ENCODE measurements around the gene MRI1. TPM values are rescaled to one million over a fixed set of nuclear protein-coding genes. Genes with fewer than 3 reads are reported as not detected.
A peak's percentile ranks its signal among the peaks of the same experiment; 100 is the strongest.

MRI1 gene
- total RNA-seq, 2 experiments from 2014 or later, result 35.9 to 39.9 TPM

DNA sequence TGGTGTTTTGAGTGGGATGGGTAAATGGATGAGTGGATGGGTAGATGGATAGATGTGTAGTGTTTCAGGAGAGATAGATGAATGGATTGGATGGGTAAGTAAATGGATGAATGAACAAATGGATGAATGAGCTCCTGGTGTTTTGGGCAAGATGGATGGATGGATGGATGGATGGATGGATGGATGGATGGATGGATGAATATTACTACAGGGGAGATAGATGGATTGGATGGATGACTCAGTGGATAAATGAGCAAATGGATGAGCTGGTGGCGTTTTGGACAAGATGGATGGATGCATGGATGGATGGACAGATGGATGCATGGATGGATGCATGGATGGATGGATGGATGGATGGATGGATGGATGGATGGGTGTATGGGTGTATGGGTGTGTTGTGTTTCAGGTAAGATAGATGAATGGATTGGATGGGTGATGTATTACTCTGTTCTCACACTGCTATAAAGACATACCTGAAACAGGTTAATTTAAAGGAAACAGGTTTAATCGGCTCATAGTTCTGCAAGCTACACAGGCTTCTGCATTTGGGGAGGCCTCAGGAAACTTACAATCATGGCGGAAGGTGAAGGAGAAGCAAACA lies 43.2 kb downstream of the MRI1 start:
- Mint-ChIP-seq H3K36me3 (ENCODE audit: low read depth) (peaks cover 6% of the 10 kb centered on the region), H3K9me3 (ENCODE audit: low read depth) (no peaks in the 10 kb centered on the region), H3K4me1 (no peaks in the 10 kb centered on the region), H3K27ac (no peak overlapping the region), H3K27me3 (no peaks in the 10 kb centered on the region), H3K4me3 (no peak overlapping the region)
- intact Hi-C loops (cut with DNase I, micrococcal nuclease), result no loop called here
- ChIA-PET CTCF (interaction anchor here (0.8 kb wide), 1 partner anchor 10 kb away, joined by 7 read pairs; no protein-coding TSS in a partner anchor), POLR2A (no interaction called here)
- ATAC-seq (no peak), DNase-seq (no peak)

DNA sequence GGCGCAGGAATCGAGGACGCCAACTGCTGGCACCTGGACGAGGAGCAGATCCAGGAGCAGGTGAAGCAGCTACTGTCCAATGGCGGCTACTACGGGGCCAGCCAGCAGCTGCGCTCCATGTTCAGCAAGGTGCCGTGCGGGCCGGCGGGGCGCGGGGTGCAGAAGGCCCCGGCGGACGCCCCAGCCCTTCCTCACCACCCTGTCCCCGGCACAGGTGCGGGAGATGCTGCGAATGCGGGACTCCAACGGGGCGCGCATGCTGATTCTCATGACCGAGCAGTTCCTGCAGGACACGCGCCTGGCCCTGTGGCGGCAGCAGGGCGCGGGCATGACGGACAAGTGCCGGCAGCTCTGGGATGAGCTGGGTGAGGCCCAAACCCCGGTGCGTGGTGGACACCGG lies 44.5 kb downstream of the MRI1 start:
- H3K27me3 Mint-ChIP-seq, result no peaks in the 10 kb centered on the region
- ChIA-PET POLR2A (no interaction called here), CTCF (interaction anchor here (0.6 to 0.8 kb wide), 2 partner anchors 250 to 698 kb away, joined by 4 to 5 read pairs; no protein-coding TSS in a partner anchor)
- peaks cover 10% of the 10 kb centered on the region for H3K36me3 Mint-ChIP-seq (ENCODE audit: low read depth)
- no peaks in the 10 kb centered on the region for H3K9me3 Mint-ChIP-seq (ENCODE audit: low read depth)
- no peak for DNase-seq
- H3K4me3 Mint-ChIP-seq, result no peak overlapping the region
- no peak for ATAC-seq
- intact Hi-C loops (cut with DNase I, micrococcal nuclease), result no loop called here
- H3K27ac Mint-ChIP-seq, result no peak overlapping the region
- no peaks in the 10 kb centered on the region for H3K4me1 Mint-ChIP-seq

DNA sequence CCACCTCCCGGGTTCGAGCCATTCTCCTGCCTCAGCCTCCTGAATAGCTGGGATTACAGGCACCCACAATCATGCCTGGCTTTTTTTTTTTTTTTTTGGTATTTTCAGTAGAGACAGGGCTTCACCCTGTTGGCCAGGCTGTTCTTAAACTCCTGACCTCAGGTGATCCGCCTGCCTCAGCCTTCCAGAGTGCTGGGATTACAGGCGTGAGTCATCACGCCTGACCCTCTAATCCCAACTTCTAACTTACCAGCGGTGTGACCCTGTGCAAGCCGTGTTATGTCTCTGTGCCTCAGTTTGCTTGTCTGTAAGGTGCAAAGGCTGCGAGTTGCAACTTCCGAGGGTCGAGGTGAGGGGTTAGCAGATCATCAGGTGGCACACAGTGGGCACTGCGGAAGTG lies 48.2 kb downstream of the MRI1 start:
- ChIA-PET CTCF (no interaction called here), POLR2A (no interaction called here)

DNA sequence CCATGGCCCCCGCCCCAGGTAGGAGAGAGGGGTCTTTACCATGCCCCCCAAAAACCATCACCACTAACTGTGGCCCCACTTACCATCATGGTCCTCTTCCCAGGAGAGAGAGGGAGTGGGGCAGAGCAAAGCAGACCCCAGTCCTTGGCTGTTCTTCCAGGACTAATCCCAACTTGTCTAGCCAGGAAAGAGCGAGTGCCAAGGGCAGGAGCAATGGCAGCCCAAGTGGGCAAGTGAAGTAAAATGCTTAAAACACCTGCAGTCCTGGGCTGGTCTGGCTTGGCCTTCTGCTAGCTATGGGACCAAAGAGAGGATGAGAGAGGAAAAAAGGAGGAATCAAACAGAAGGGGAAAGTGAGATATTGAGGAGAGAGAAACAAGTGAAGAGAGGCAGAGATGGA lies 48.8 kb downstream of the MRI1 start:
- ATAC-seq, result no peak
- no peak overlapping the region for H3K4me3 Mint-ChIP-seq
- peaks cover 2% of the 10 kb centered on the region for H3K4me1 Mint-ChIP-seq
- no peak for DNase-seq
- no peak overlapping the region for H3K27ac Mint-ChIP-seq
- ChIA-PET POLR2A (no interaction called here), CTCF (no interaction called here)
- H3K36me3 Mint-ChIP-seq (ENCODE audit: low read depth), result peaks cover 11% of the 10 kb centered on the region
- intact Hi-C loops (cut with DNase I, micrococcal nuclease), result no loop called here
- no peaks in the 10 kb centered on the region for H3K9me3 Mint-ChIP-seq (ENCODE audit: low read depth)
- H3K27me3 Mint-ChIP-seq, result no peaks in the 10 kb centered on the region

More for the DNA sequence above, 48.2 kb downstream of the MRI1 start:
- H3K36me3 Mint-ChIP-seq (ENCODE audit: low read depth), result peaks cover 10% of the 10 kb centered on the region
- ATAC-seq (no peak), DNase-seq (no peak)
- H3K27me3 Mint-ChIP-seq, result no peaks in the 10 kb centered on the region
- H3K27ac Mint-ChIP-seq, result no peak overlapping the region
- intact Hi-C loops (cut with DNase I, micrococcal nuclease), result no loop called here
- H3K9me3 Mint-ChIP-seq (ENCODE audit: low read depth), result no peaks in the 10 kb centered on the region
- H3K4me3 Mint-ChIP-seq, result no peak overlapping the region
- no peaks in the 10 kb centered on the region for H3K4me1 Mint-ChIP-seq

DNA sequence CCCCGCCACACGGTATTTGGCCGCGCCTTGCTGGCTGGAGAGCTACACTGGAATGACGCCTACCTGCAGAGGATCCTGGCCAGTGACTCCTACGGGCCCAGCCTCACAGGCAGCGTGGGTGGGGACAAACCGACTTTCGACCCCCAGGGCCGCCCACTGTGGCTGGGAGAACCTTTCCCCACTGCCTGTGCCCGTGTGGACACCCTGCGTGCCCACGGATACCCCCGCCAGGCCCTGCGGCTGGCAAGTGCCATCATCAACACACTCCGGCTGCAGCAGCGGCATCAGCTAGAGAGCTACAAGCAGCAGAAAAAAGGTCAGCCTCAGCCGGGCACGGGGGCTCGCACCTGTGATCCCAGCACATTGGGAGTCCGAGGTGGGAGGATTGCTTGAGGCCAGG lies 50.2 kb downstream of the MRI1 start:
- H3K4me3 Mint-ChIP-seq, result no peak overlapping the region

DNA sequence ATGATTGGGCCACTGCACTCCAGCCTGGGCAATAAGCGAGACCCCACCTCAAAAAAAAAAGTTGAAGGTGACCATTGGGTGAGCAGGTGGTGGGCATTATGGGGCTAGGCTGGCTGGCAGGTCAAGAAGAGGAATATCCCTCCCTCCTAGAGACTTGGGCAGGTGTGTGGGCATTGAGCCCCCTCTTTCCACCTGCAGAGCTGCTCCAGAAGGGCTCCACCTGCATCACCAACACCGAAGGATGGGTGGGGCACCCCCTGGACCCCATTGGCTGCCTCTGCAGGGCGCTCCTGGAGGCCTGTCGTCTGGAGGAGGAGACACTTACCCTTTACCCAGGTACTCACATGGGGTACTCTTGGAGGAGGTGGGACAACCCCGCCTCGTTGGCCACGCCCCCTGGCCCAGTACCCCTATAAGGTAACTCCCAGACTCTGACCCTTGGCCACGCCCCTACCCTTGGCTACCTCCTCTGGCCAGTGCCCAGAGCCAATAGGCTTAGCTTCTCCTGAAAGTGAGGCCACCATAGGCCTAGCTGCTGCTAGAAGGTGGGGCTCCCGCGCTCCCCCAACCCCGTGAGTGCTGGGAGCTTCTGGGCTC lies 52.8 kb downstream of the MRI1 start:
- intact Hi-C loops (cut with DNase I, micrococcal nuclease), result no loop called here
- Mint-ChIP-seq H3K27ac (no peak overlapping the region), H3K4me3 (peak overlapping the region; percentile 60), H3K27me3 (no peaks in the 10 kb centered on the region), H3K4me1 (peaks cover 5% of the 10 kb centered on the region), H3K9me3 (ENCODE audit: low read depth) (no peaks in the 10 kb centered on the region), H3K36me3 (ENCODE audit: low read depth) (peaks cover 7% of the 10 kb centered on the region)
- peak; percentile 72 for DNase-seq
- peak; percentile 81 for ATAC-seq
- ChIA-PET CTCF (interaction anchor here (1.3 kb wide), 1 partner anchor 45 kb away, joined by 4 read pairs; no protein-coding TSS in a partner anchor), POLR2A (interaction anchor here (1.0 kb wide), 1 partner anchor 11 kb away, joined by 3 read pairs; no protein-coding TSS in a partner anchor)

More for the DNA sequence above, 50.2 kb downstream of the MRI1 start:
- POLR2A ChIA-PET, result interaction anchor here (0.6 kb wide), 2 partner anchors 686 to 705 kb away, joined by 3 read pairs; no protein-coding TSS in a partner anchor
- Mint-ChIP-seq H3K36me3 (ENCODE audit: low read depth) (peaks cover 8% of the 10 kb centered on the region), H3K9me3 (ENCODE audit: low read depth) (no peaks in the 10 kb centered on the region), H3K27ac (no peak overlapping the region), H3K27me3 (no peaks in the 10 kb centered on the region), H3K4me1 (peaks cover 5% of the 10 kb centered on the region)
- DNase-seq, result no peak
- intact Hi-C loops (cut with DNase I, micrococcal nuclease), result no loop called here
- ATAC-seq, result no peak
- CTCF ChIA-PET, result no interaction called here

DNA sequence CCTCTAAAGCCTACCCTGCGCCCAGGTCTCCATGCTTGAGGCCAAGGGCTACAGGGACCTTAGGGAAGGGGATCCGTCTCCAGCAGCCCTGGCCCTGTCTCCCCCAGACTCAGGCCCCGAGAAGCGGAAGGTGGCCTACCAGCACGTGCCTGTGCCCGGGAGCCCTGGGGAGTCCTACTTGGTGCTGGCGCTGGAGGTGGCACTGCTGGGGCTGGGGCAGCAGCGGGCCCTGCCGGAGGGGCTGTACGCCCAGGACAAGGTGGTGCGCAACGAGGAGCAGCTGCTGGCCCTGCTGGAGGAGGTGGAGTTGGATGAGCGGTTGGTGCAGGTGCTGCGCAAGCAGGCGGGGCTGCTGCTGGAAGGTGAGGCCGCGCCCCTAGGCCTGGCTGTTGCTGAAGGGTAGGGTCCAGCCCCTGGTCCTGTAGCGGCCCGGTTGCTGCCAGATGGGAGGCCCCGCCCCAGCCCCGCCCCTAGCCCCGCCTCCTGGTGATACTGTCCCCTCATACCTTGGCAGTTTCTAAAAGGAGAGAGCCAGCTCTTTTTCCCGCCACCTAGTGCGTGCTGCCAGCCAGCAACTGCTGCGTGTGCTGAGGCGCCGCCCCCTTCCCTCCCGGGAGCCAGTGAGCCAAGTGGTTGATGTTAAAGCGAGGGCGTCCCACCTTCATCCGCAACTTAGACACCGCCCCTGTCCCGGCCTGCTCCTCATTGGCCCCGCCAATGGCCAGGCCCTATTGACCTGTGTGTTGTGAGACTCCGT lies 53.5 kb downstream of the MRI1 start:
- Mint-ChIP-seq H3K4me3 (peak overlapping the region; percentile 60), H3K27me3 (no peaks in the 10 kb centered on the region), H3K9me3 (ENCODE audit: low read depth) (no peaks in the 10 kb centered on the region), H3K27ac (peak overlapping the region; percentile 33), H3K4me1 (peaks cover 5% of the 10 kb centered on the region), H3K36me3 (ENCODE audit: low read depth) (peaks cover 5% of the 10 kb centered on the region)
- ChIA-PET POLR2A (interaction anchor here (0.5 to 1.0 kb wide), 4 partner anchors 10 to 602 kb away, joined by 3 to 5 read pairs (median 4); no protein-coding TSS in a partner anchor), CTCF (interaction anchor here (1.3 kb wide), 1 partner anchor 45 kb away, joined by 4 read pairs; no protein-coding TSS in a partner anchor)
- DNase-seq, result peak; percentile 84
- peak; percentile 86 for ATAC-seq
- intact Hi-C loops (cut with DNase I, micrococcal nuclease), result no loop called here

DNA sequence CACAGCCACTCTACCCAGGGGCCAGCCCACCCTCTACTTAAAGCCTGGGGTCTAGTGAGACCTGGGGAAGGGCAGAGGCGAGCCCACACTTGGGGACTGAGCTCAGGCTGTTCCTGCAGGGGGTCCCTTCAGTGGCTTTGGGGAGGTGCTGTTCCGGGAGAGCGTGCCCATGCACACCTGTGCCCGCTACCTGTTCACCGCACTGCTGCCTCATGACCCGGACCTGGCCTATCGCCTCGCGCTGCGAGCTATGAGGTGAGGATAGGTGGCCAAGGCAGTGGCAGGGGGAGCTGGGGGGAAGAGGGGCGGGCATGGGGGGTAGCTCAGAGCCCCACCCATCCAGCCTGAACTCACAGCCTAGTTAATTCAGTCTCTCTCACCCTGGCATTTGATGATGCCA lies 54.9 kb downstream of the MRI1 start:
- ChIA-PET POLR2A (no interaction called here), CTCF (interaction anchor here (1.0 to 1.8 kb wide), 2 partner anchors 32 to 44 kb away, joined by 3 to 7 read pairs; no protein-coding TSS in a partner anchor)
- Mint-ChIP-seq H3K27me3 (no peaks in the 10 kb centered on the region), H3K4me3 (no peak overlapping the region), H3K36me3 (ENCODE audit: low read depth) (peaks cover 4% of the 10 kb centered on the region), H3K9me3 (ENCODE audit: low read depth) (no peaks in the 10 kb centered on the region), H3K27ac (no peak overlapping the region), H3K4me1 (peaks cover 5% of the 10 kb centered on the region)
- DNase-seq (no peak), ATAC-seq (no peak)
- intact Hi-C loops (cut with DNase I, micrococcal nuclease), result no loop called here

DNA sequence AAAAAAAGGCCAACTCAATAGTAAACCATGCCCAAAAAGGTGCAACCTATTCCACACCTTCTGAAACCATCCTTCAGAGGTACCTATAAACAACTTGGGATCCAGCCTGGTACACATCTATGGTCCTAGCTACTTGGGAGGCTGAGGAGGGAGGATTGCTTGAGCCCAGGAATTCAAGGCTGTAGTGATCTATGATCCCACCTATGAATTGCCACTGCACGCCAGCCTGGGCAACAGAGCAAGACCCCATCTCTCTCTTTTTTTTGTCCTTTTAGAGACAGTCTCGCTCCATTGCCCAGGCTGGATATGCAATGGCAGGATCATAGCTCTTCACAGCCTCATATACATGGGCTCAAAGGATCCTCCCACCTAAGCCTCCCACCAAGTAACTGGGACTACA lies 57.0 kb downstream of the MRI1 start:
- no peak overlapping the region for H3K27ac Mint-ChIP-seq
- no peaks in the 10 kb centered on the region for H3K9me3 Mint-ChIP-seq (ENCODE audit: low read depth)
- intact Hi-C loops (cut with DNase I, micrococcal nuclease), result no loop called here
- peaks cover 10% of the 10 kb centered on the region for H3K36me3 Mint-ChIP-seq (ENCODE audit: low read depth)
- CTCF ChIA-PET, result interaction anchor here (0.6 to 1.8 kb wide), 2 partner anchors 41 to 519 kb away, joined by 5 to 7 read pairs; no protein-coding TSS in a partner anchor
- POLR2A ChIA-PET, result no interaction called here
- no peak overlapping the region for H3K4me3 Mint-ChIP-seq
- DNase-seq (no peak), ATAC-seq (no peak)
- peaks cover 7% of the 10 kb centered on the region for H3K4me1 Mint-ChIP-seq
- no peaks in the 10 kb centered on the region for H3K27me3 Mint-ChIP-seq

DNA sequence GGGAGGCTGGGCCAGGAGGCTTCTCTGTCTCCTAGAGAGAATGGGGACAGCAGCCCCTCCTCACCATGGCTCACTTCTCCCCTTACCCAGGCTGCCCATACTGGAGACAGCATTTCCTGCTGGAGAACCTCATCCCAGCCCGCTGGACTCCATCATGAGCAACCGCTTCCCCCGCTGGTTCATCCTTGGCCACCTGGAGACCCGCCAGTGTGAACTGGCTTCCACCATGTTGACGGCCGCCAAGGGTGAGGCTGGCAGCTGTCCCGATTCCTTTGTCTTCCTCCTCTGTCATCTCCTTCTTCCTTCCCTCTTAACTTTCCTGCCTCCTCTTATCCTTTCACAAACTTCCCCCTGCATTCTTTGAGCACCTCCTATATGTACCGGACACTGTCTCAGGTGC lies 58.9 kb downstream of the MRI1 start:
- Mint-ChIP-seq H3K27ac (no peak overlapping the region), H3K4me1 (peaks cover 4% of the 10 kb centered on the region), H3K36me3 (ENCODE audit: low read depth) (peaks cover 10% of the 10 kb centered on the region), H3K4me3 (no peak overlapping the region), H3K27me3 (no peaks in the 10 kb centered on the region), H3K9me3 (ENCODE audit: low read depth) (no peaks in the 10 kb centered on the region)
- POLR2A ChIA-PET, result no interaction called here
- intact Hi-C loops (cut with DNase I, micrococcal nuclease), result no loop called here
- DNase-seq, result no peak
- CTCF ChIA-PET, result no interaction called here
- ATAC-seq, result no peak
